ENCODE data around the gene PTPN22.

The PTPN22 gene

DNA sequence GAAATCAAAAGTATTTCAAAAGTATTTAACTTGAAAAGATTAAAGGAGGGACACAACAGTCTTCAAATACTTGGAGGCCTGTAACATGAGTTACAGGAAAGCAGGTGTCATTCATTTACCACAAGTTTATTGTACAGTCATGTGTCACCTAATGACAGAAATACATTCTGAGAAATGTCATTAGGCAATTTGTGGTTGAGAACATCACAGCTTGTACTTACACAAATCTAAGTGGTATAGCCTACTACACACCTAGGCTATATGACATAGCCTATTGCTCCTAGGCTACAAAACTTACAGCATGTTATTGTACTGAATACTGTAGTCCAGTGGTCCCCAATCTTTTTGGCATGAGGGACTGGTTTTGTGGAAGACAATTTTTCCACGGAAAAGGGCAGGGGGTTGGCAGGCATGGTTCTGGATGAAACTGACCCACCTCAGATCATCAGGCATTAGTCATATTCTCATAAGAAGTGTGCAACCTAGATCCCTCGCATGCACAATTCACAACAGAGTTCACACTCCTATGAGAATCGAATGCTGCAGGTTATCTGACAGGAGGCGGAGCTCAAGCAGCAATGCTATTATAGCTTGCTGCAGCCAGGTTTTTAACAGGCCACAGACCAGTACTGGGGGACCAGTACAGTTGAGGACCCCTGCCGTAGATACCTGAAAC is 87.3 kb downstream of the PTPN22 start:
- TF ChIP-seq GATA3 (IDR thresholded peaks at IDR 0.05; ENCODE audit: low read depth, low read length) (no peak), GATA2 (IDR thresholded peaks at IDR 0.05; ENCODE audit: low read depth, low read length) (no peak)

DNA sequence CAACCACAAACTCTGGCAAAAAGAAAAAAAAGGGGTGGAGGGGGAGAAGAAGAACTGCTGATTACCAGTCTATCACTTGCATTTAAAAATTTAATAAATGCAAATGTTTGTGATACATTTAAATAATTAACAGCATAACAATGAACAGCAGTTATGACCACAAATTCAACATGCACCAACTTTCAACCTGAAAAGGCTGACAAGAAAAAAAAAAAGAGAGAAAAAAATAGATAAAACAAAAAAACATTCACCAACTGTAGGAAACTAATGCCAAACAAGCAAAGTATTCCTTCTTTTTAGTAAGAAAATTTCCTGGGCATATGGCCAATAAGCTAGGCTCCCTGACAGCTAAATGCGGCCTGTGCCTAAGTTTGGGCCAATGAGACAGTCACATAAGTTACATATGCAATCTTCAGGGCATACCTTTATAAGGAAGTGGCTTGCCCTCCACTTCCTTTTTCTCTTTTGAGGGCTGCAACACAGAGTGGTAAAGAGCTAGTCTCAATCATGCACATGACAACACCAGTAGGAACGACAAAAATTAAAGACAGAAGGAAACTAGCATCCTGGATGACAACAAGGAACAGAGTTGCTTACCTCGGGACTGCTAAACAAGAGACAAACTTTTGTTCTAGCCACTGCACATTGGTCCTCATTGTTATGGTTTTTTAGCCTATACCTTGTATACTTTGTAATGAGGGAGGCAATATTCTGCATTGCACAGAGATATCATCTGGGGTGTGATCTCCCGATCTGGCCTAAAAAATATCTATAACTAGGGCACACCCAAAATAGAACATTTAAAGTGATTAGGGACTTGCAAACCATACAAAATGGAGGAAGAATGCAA is 88.0 kb downstream of the PTPN22 start:
- TF ChIP-seq GATA2 (IDR thresholded peaks at IDR 0.05; ENCODE audit: low read depth, low read length): no peak
- no peak for TF ChIP-seq GATA3 (IDR thresholded peaks at IDR 0.05; ENCODE audit: low read depth, low read length)

DNA sequence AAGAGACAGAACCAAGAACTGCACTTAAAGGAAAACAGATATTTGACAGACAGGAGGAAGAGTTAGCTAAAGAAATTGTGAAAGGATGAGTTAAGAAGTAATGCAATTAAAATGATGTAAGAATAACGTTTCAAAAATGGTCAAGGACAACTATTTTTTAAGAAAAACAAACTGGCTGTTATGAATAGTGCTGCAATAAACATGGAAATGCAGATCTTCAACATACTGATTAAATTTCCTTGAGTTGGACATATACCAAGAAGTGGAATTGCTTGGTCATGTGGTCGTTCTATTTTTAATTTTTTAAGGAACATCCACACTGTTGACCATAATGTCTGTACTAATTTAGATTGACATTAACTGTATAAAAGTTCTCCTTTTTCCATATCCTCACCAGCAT is 89.1 kb downstream of the PTPN22 start:
- TF ChIP-seq GATA2 (IDR thresholded peaks at IDR 0.05; ENCODE audit: low read depth, low read length) (no peak), GATA3 (IDR thresholded peaks at IDR 0.05; ENCODE audit: low read depth, low read length) (no peak)

DNA sequence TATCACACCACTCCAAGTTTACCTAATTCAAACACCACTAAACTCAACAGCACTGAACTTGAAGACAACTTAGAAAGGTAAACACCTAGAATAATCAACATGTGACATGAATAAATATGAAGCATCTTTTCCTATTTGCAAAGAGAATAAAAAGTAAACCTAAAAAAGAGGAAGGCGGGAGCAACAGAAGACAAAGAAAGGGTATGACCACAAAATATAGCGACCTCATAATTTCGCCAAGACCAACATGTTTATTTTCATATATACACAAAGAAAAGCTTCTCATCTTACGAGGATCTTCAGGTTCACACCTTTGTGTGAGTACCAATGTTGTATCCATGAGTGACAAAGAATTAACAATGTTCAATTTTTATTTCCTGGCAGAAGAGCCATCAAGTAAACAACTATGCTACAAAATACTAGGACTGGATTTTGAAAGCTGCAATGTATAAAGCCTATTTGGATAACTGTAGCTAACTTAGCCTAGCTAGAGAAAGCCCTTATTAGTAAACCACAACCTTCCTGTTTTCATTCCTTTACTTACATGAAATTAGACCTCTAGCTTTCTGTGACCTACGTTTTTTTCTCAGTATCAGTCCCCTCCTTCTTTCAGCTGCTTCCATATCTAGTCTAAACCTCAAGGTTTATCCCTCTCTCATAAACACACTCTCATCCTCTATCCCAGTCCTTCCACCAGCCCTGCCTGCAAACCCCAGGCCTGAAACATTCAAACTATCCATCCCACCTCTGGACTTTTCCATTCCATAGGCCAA is 91.0 kb downstream of the PTPN22 start:
- TF ChIP-seq GATA3 (IDR thresholded peaks at IDR 0.05; ENCODE audit: low read depth, low read length): no peak

DNA sequence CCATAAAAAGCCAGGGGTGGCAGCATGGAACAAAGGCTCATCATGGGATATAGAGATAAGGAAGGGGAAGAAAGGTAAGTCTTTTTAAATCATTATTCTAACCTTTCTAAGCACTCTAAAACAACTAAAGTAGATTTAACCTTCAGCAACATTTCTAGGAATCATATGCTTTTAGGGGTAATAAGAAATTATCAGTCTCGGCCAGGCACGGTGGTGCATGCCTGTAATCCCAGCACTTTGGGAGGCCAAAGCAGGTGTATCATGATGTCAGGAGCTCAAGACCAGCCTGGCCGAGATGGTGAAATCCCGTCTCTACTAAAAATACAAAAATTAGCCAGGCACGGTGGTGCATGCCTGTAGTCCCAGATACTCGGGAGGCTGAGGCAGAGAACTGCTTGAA is 92.0 kb downstream of the PTPN22 start:
- no peak for TF ChIP-seq GATA2 (IDR thresholded peaks at IDR 0.05; ENCODE audit: low read depth, low read length)
- TF ChIP-seq GATA3 (IDR thresholded peaks at IDR 0.05; ENCODE audit: low read depth, low read length): no peak

DNA sequence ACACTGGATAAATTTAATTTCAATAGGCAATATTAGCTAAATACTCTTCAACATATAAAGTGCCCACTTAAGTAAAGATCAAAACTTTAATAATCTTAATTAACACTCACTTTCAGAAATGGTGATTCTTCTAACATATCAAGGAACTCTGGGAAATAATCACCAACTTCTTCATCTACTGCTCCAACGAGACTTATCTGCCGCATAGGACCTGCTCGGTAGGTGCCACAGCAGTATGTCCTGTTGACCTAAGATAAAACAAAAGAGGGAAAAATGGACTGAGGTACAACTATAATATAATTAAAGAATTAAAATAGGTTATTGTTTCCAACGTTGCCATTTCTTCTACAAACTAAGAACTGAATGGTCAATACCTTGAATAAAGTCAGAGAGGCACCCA is 94.0 kb downstream of the PTPN22 start:
- no peak for TF ChIP-seq GATA2 (IDR thresholded peaks at IDR 0.05; ENCODE audit: low read depth, low read length)
- no peak for TF ChIP-seq GATA3 (IDR thresholded peaks at IDR 0.05; ENCODE audit: low read depth, low read length)

DNA sequence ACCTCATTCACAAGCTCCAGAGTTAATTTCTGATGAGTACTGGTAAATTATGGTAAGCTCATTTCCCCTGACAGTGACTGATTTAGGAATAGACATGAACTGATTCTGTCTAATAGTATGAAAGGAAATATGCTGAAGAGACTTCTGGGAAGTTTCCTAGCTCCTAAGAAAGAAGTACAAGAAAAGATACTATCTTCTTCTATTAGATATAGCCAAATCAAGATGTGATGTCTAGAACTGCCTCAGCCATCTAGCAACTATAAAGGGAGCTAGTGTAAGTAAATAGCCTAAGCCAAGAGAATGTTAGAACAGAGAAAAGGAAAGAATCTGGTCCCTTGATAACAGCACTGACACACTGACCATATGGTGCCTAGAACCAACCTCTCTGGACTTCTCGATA is 101.5 kb downstream of the PTPN22 start:
- TF ChIP-seq GATA2 (IDR thresholded peaks at IDR 0.05; ENCODE audit: low read depth, low read length): no peak
- TF ChIP-seq GATA3 (IDR thresholded peaks at IDR 0.05; ENCODE audit: low read depth, low read length): no peak

DNA sequence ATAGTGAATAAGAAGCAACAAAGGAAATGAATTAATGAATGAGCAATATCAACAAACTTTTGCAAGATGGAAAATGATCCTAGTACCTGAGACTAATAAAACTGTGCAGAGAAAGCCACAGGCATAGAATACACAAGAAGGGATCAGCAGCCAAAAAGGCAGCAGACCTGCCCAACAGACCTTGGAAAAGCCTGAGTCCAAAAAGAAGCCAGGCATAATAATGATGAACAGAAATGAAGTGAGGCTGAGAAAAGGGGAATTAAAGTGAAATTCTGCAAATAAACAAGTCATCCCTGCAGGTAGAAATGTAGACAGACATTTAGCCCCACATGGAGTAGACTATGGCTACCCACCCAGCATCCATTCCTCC is 101.9 kb downstream of the PTPN22 start:
- TF ChIP-seq GATA3 (IDR thresholded peaks at IDR 0.05; ENCODE audit: low read depth, low read length) (no peak), GATA2 (IDR thresholded peaks at IDR 0.05; ENCODE audit: low read depth, low read length) (no peak)

DNA sequence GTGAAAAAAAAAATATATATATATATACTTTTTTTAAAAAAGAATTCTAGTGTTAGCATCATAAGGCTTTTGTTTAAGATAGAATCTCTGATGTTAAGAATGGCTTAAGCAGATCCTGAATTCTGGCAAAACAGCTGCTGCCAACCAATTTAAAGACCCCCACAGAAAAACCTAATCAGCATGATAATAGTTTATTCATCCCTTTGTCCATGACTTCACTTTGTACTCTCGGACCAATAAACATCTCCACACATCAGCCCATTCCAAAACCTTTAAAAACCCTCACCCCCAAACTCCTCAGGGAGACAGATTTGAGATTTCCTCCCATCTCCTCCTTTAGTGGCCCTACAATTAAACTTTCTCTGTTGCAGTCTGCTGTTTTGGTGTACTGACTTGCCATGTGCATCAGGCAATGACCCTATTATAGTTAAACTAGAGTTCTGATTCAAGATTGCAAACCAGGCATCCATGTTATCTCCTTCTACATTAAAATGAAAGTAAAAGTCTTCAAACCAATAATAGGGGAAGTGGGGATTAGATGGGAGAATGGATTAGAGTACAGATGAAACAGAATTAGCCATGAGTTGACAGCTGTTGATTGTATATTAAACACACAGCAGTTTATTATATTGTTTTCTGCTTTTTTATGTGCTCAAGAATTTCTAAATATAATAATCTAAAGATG is 102.5 kb downstream of the PTPN22 start:
- TF ChIP-seq GATA2 (IDR thresholded peaks at IDR 0.05; ENCODE audit: low read depth, low read length): no peak
- TF ChIP-seq GATA3 (IDR thresholded peaks at IDR 0.05; ENCODE audit: low read depth, low read length): no peak

DNA sequence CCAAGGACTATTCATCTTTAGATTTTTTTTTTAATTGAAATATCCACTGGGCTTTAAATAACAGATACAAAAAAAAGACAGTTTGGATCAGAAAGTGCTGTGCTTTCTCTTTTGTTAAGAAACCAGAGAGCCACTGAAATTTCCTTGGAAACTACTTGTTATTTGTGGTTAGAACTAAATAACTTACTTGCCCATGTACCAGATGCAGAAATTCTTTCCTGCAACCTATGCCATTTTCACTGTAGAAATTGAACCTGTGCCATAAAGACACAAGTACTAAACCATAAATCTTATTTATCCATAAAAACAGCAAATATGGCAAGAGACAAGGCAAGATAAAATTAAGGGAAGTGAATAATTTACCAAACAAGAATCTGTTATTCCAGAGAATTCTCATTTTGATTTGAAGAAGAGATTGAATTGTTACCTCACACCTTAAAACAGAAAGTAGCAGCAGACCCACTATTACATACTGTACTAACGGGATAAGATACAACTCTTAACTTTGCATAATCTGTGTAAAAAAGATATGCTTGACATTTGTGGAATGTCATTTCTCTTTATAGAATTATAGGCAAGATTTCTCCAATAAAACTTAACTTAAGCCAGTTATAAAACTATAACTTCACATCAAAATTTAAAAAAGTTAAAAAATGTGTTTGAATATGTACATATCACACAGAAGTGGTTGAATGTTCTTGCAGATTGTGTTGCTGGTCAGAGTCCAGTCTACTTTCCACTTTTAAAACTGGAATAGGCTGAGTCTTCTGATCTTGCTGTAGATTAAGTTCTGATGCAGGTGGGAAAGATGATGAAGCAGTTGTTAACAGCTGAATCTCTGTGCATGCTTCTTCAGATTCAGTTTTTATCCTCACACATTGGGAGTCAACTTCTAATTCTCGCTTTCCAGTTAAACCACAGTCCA is 105.9 kb downstream of the PTPN22 start:
- TF ChIP-seq GATA2 (IDR thresholded peaks at IDR 0.05; ENCODE audit: low read depth, low read length): no peak
- TF ChIP-seq GATA3 (IDR thresholded peaks at IDR 0.05; ENCODE audit: low read depth, low read length): no peak

All from SH-SY5Y (cell line).